GM06990 (cell line): Measurements from ENCODE around the gene C10orf67.

Source experiments
- DNase-seq: peaks from one replicate; pipeline ENCODE4 v3.0.0-alpha.2; 2011; ENCODE audit not compliant: insufficient read length; ENCODE audit errors: extremely low read depth
- H3K27me3 ChIP-seq: replicated peaks from 2 replicates; pipeline ENCODE4 v1.6.0; 2011; ENCODE audit warnings: low read length; ENCODE audit not compliant: control insufficient read depth, insufficient read depth
- H3K36me3 ChIP-seq: 2 replicates; pipeline ENCODE4 v1.5.1; 2011; ENCODE audit warnings: low read length; ENCODE audit not compliant: control insufficient read depth, insufficient read depth
- H3K4me3 ChIP-seq: replicated peaks from 2 replicates; pipeline ENCODE4 v1.5.1; 2011; ENCODE audit warnings: low read depth, mild to moderate bottlenecking, control low read depth, low read length
- CTCF ChIP-seq: IDR thresholded peaks from 2 replicates; pipeline ENCODE4 v1.5.1; 2011; ENCODE audit warnings: low read length, control low read depth, mild to moderate bottlenecking, inconsistent platforms; ENCODE audit not compliant: insufficient read depth, poor library complexity, severe bottlenecking

Gene C10orf67

GRCh38 chr10:23343591-23344240 is 881 bp downstream of the C10orf67 start:
- no peaks in the 10 kb centered on the region for H3K36me3 ChIP-seq
- DNase-seq = no peak
- no peak for TF ChIP-seq CTCF
- no peaks in the 10 kb centered on the region; the same call in 1 of the 2 replicates for H3K27me3 ChIP-seq
- peak overlapping the region; percentile 62 for H3K4me3 ChIP-seq

- DNase-seq = no peak
- TF ChIP-seq CTCF = no peak
- Histone ChIP-seq H3K27me3 (no peaks in the 10 kb centered on the region; the same call in 1 of the 2 replicates), H3K36me3 (no peaks in the 10 kb centered on the region), H3K4me3 (no peak overlapping the region)
Observed at GRCh38 chr10:23342213-23342884, 2.2 kb downstream of the C10orf67 start.

GRCh38 chr10:23341004-23341403 is 3.6 kb downstream of the C10orf67 start:
- no peak for DNase-seq
- Histone ChIP-seq H3K4me3 (no peak overlapping the region), H3K36me3 (no peaks in the 10 kb centered on the region), H3K27me3 (no peaks in the 10 kb centered on the region; the same call in 1 of the 2 replicates)
- TF ChIP-seq CTCF = no peak

GRCh38 chr10:23340354-23340753 is 4.2 kb downstream of the C10orf67 start:
- Histone ChIP-seq H3K36me3 (no peaks in the 10 kb centered on the region), H3K27me3 (no peaks in the 10 kb centered on the region; the same call in 1 of the 2 replicates), H3K4me3 (no peak overlapping the region)
- TF ChIP-seq CTCF = no peak
- DNase-seq = no peak

GRCh38 chr10:23338886-23339285 is 5.7 kb downstream of the C10orf67 start:
- H3K36me3 ChIP-seq = no peaks in the 10 kb centered on the region
- H3K27me3 ChIP-seq = no peaks in the 10 kb centered on the region; the same call in 1 of the 2 replicates
- no peak for TF ChIP-seq CTCF
- DNase-seq = no peak
- H3K4me3 ChIP-seq = no peak overlapping the region
